ENCODE data around the gene SEC23B.

Gene SEC23B

GRCh38 chr20:18580012-18580411 lies 72.3 kb downstream of the SEC23B start:
- Mint-ChIP-seq H3K36me3 (no peaks in the 10 kb centered on the region), H3K4me3 (no peak overlapping the region), H3K4me1 (no peaks in the 10 kb centered on the region), H3K9me3 (no peaks in the 10 kb centered on the region), H3K27ac (no peak overlapping the region), H3K27me3 (peaks cover 11% of the 10 kb centered on the region)
- no peak for ATAC-seq (ENCODE audit: low read depth)
- DNase-seq (ENCODE audit: low spot score in 2 of 2), result no peak

GRCh38 chr20:18585134-18585533 lies 77.4 kb downstream of the SEC23B start:
- DNase-seq (ENCODE audit: low spot score in 2 of 2), result no peak
- ATAC-seq (ENCODE audit: low read depth), result no peak
- peaks cover 11% of the 10 kb centered on the region for H3K27me3 Mint-ChIP-seq

GRCh38 chr20:18587665-18588573 lies 80.2 kb downstream of the SEC23B start, which contains the start of gene DTD1:
Gene DTD1, plus strand, starts transcription at chr20:18588054. Its CDS starts 19 bp downstream, at chr20:18588073.
- H3K4me3 Mint-ChIP-seq, result peak within 1 kb of the TSS; percentile 90
- H3K27ac Mint-ChIP-seq, result peak within 1 kb of the TSS; percentile 93
- peaks cover 13% of the 10 kb centered on the region for H3K4me1 Mint-ChIP-seq
- ATAC-seq (ENCODE audit: low read depth) (peak; percentile 86), DNase-seq (ENCODE audit: low spot score in 2 of 2) (peak; percentile 83 to 88)
- no peaks in the 10 kb centered on the region for H3K36me3 Mint-ChIP-seq
- peaks cover 6% of the 10 kb centered on the region for H3K27me3 Mint-ChIP-seq
- H3K9me3 Mint-ChIP-seq, result no peaks in the 10 kb centered on the region

More at GRCh38 chr20:18585134-18585533, 77.4 kb downstream of the SEC23B start:
- Mint-ChIP-seq H3K27ac (no peak overlapping the region), H3K4me1 (peaks cover 13% of the 10 kb centered on the region), H3K36me3 (no peaks in the 10 kb centered on the region), H3K4me3 (no peak overlapping the region), H3K9me3 (no peaks in the 10 kb centered on the region)

GRCh38 chr20:18588574-18588933 lies 80.8 kb downstream of the SEC23B start:
- peaks cover 6% of the 10 kb centered on the region for H3K27me3 Mint-ChIP-seq
- ATAC-seq (ENCODE audit: low read depth), result no peak
- no peaks in the 10 kb centered on the region for H3K9me3 Mint-ChIP-seq
- H3K36me3 Mint-ChIP-seq, result no peaks in the 10 kb centered on the region
- peaks cover 13% of the 10 kb centered on the region for H3K4me1 Mint-ChIP-seq
- no peak for DNase-seq (ENCODE audit: low spot score in 2 of 2)
- peak overlapping the region; percentile 93 for H3K27ac Mint-ChIP-seq
- peak overlapping the region; percentile 88 for H3K4me3 Mint-ChIP-seq

GRCh38 chr20:18589941-18590674 lies 82.4 kb downstream of the SEC23B start:
- DNase-seq (ENCODE audit: low spot score in 2 of 2) (no peak), ATAC-seq (ENCODE audit: low read depth) (no peak)
- peaks cover 4% of the 10 kb centered on the region for H3K36me3 Mint-ChIP-seq
- H3K4me3 Mint-ChIP-seq, result no peak overlapping the region
- peak overlapping the region; percentile 93 for H3K27ac Mint-ChIP-seq
- no peaks in the 10 kb centered on the region for H3K27me3 Mint-ChIP-seq
- no peaks in the 10 kb centered on the region for H3K9me3 Mint-ChIP-seq
- H3K4me1 Mint-ChIP-seq, result peaks cover 13% of the 10 kb centered on the region

GRCh38 chr20:18596270-18596669 lies 88.5 kb downstream of the SEC23B start:
- Mint-ChIP-seq H3K36me3 (peaks cover 18% of the 10 kb centered on the region), H3K27ac (no peak overlapping the region), H3K9me3 (no peaks in the 10 kb centered on the region), H3K4me1 (no peaks in the 10 kb centered on the region), H3K27me3 (no peaks in the 10 kb centered on the region), H3K4me3 (no peak overlapping the region)
- DNase-seq (ENCODE audit: low spot score in 2 of 2) (no peak), ATAC-seq (ENCODE audit: low read depth) (no peak)

GRCh38 chr20:18609741-18610140 lies 102.0 kb downstream of the SEC23B start:
- no peak for ATAC-seq (ENCODE audit: low read depth)
- H3K36me3 Mint-ChIP-seq, result peaks cover 17% of the 10 kb centered on the region
- H3K9me3 Mint-ChIP-seq, result no peaks in the 10 kb centered on the region
- H3K27ac Mint-ChIP-seq, result no peak overlapping the region
- DNase-seq (ENCODE audit: low spot score in 2 of 2), result no peak
- no peaks in the 10 kb centered on the region for H3K27me3 Mint-ChIP-seq
- peaks cover 5% of the 10 kb centered on the region for H3K4me1 Mint-ChIP-seq
- H3K4me3 Mint-ChIP-seq, result no peak overlapping the region
